Fibroblast of skin of back (primary cell): ENCODE measurements around the gene ZNF689.
A peak's percentile ranks its signal among the peaks of the same experiment; 100 is the strongest.
"Not testable (repeated sequence)": the region's sequence is repeated elsewhere in the genome, so short reads cannot be mapped to it uniquely, and the experiment has no call there.

Experiments used
- DNase-seq: peaks from one replicate; pipeline ENCODE4 v3.0.0-alpha.2; 2013

The ZNF689 gene

GRCh38 chr16:30636599-30636998 is 26.4 kb upstream of the ZNF689 start:
- no peak for DNase-seq

- no peak for DNase-seq
Observed at GRCh38 chr16:30633526-30633925, 23.3 kb upstream of the ZNF689 start.

GRCh38 chr16:30632454-30632853 is 22.3 kb upstream of the ZNF689 start:
- DNase-seq = not testable (repeated sequence)

GRCh38 chr16:30628628-30629540 is 18.7 kb upstream of the ZNF689 start:
- DNase-seq = peak; percentile 71

- no peak for DNase-seq
Observed at GRCh38 chr16:30626236-30626635, 16.0 kb upstream of the ZNF689 start.

GRCh38 chr16:30623536-30624283 is 13.5 kb upstream of the ZNF689 start:
- no peak for DNase-seq

GRCh38 chr16:30622455-30623032 is 12.4 kb upstream of the ZNF689 start:
- DNase-seq = no peak

GRCh38 chr16:30621765-30622164 is 11.6 kb upstream of the ZNF689 start:
- DNase-seq = peak; percentile 69

GRCh38 chr16:30620169-30620568 is 10.0 kb upstream of the ZNF689 start:
- no peak for DNase-seq

GRCh38 chr16:30619638-30620037 is 9.4 kb upstream of the ZNF689 start:
- DNase-seq = no peak

GRCh38 chr16:30619202-30619601 is 9.0 kb upstream of the ZNF689 start:
- DNase-seq = no peak

- no peak for DNase-seq
Observed at GRCh38 chr16:30615358-30616091, 5.3 kb upstream of the ZNF689 start.

- peak; percentile 42 for DNase-seq
Observed at GRCh38 chr16:30609002-30609925, 925 bp downstream of the ZNF689 start.

GRCh38 chr16:30606004-30606403 is 4.2 kb downstream of the ZNF689 start:
- DNase-seq = no peak

GRCh38 chr16:30605158-30605557 is 5.0 kb downstream of the ZNF689 start:
- no peak for DNase-seq

GRCh38 chr16:30604316-30604947 is 5.8 kb downstream of the ZNF689 start:
- no peak for DNase-seq

GRCh38 chr16:30603945-30604315 is 6.3 kb downstream of the ZNF689 start:
- DNase-seq = no peak

GRCh38 chr16:30602616-30603277 is 7.4 kb downstream of the ZNF689 start:
- no peak for DNase-seq

- DNase-seq = no peak
Observed at GRCh38 chr16:30601966-30602365, 8.2 kb downstream of the ZNF689 start.

- no peak for DNase-seq
Observed at GRCh38 chr16:30600929-30601328, 9.3 kb downstream of the ZNF689 start.

- DNase-seq = no peak
Observed at GRCh38 chr16:30600215-30600614, 10.0 kb downstream of the ZNF689 start.
